ENCODE results near the gene AMN1. TPM values are rescaled to one million over a fixed set of nuclear protein-coding genes. Genes with fewer than 3 reads are reported as not detected.

Gene AMN1
- total RNA-seq, 3 donors from 2014 or later, result 3.1 to 7.3 (median 3.2) TPM

- H3K36me3 ChIP-seq (ENCODE audit: low read depth), result no peaks in the 10 kb centered on the region
- no peak for TF ChIP-seq CTCF (IDR thresholded peaks at IDR 0.05)
- no peak overlapping the region for H3K4me3 ChIP-seq
- no peaks in the 10 kb centered on the region for H3K4me1 ChIP-seq (ENCODE audit: low read depth)
- DNase-seq (no peak), ATAC-seq (peak; percentile 25)
- intact Hi-C loops (cut with DNase I, micrococcal nuclease), result no loop called here
- H3K9me3 ChIP-seq, result no peaks in the 10 kb centered on the region
These were observed 102.4 kb downstream of the AMN1 start for GRCh38 chr12:31626270-31626995.

- no peak for DNase-seq
- TF ChIP-seq CTCF (IDR thresholded peaks at IDR 0.05), result no peak
- H3K4me3 ChIP-seq, result no peak overlapping the region
- intact Hi-C loops (cut with DNase I, micrococcal nuclease), result no loop called here
- no peaks in the 10 kb centered on the region for H3K4me1 ChIP-seq (ENCODE audit: low read depth)
- no peaks in the 10 kb centered on the region for H3K9me3 ChIP-seq
- H3K36me3 ChIP-seq (ENCODE audit: low read depth), result no peaks in the 10 kb centered on the region
- no peak for ATAC-seq
These were observed 106.8 kb downstream of the AMN1 start for GRCh38 chr12:31622038-31622437.

Other genes with a start within 250 kb of the AMN1 start
- gene DENND5B, start 137.9 kb downstream of the AMN1 start, total RNA-seq, result 10 to 100 TPM; 10.4 to 20.3 (median 12.8) TPM
- gene ETFBKMT, start 69.3 kb downstream of the AMN1 start, total RNA-seq, result 1 to 10 TPM; 5.6 to 7.0 (median 6.1) TPM
- gene RESF1, start 230.4 kb upstream of the AMN1 start, total RNA-seq, result 10 to 100 TPM; 41.5 to 47.3 (median 46.8) TPM

All from mucosa of descending colon (tissue), 3 donors.